T1000 (cell line): ENCODE results near the gene BOC.

Source experiments
- DNase-seq: peaks from one replicate; lab custom pipeline; 2025; ENCODE audit warnings: mixed read lengths; lab: John Stamatoyannopoulos, UW

BOC gene

GRCh38 chr3:113225286-113225685 lies 13.9 kb downstream of the BOC start:
- no peak for DNase-seq

GRCh38 chr3:113226491-113226890 lies 15.1 kb downstream of the BOC start:
- no peak for DNase-seq

- DNase-seq = no peak
These were observed 15.8 kb downstream of the BOC start for GRCh38 chr3:113227146-113227545.

- no peak for DNase-seq
These were observed 17.3 kb downstream of the BOC start for GRCh38 chr3:113228498-113229286.

GRCh38 chr3:113231391-113231790 lies 20.0 kb downstream of the BOC start:
- DNase-seq = no peak

- peak; percentile 41 for DNase-seq
These were observed 20.5 kb downstream of the BOC start for GRCh38 chr3:113231827-113232253.

- DNase-seq = no peak
These were observed 21.0 kb downstream of the BOC start for GRCh38 chr3:113232342-113232741.

- no peak for DNase-seq
These were observed 22.1 kb downstream of the BOC start for GRCh38 chr3:113233497-113233896.

- DNase-seq = no peak
These were observed 22.7 kb downstream of the BOC start for GRCh38 chr3:113234028-113234427.

- no peak for DNase-seq
These were observed 23.4 kb downstream of the BOC start for GRCh38 chr3:113234688-113235260.

GRCh38 chr3:113238503-113238902 lies 27.1 kb downstream of the BOC start:
- no peak for DNase-seq

GRCh38 chr3:113240841-113241240 lies 29.5 kb downstream of the BOC start:
- DNase-seq = no peak

GRCh38 chr3:113241292-113242095 lies 30.1 kb downstream of the BOC start:
- no peak for DNase-seq

- DNase-seq = no peak
These were observed 30.8 kb downstream of the BOC start for GRCh38 chr3:113242096-113242581.

- DNase-seq = no peak
These were observed 31.7 kb downstream of the BOC start for GRCh38 chr3:113243071-113243470.

- DNase-seq = no peak
These were observed 32.5 kb downstream of the BOC start for GRCh38 chr3:113243846-113244245.

- no peak for DNase-seq
These were observed 34.4 kb downstream of the BOC start for GRCh38 chr3:113245761-113246161.

- no peak for DNase-seq
These were observed 35.7 kb downstream of the BOC start for GRCh38 chr3:113247068-113247467.

GRCh38 chr3:113247675-113248458 lies 36.5 kb downstream of the BOC start:
- no peak for DNase-seq

GRCh38 chr3:113249111-113249510 lies 37.8 kb downstream of the BOC start:
- peak; percentile 12 for DNase-seq

- no peak for DNase-seq
These were observed 38.2 kb downstream of the BOC start for GRCh38 chr3:113249601-113250000.

- no peak for DNase-seq
These were observed 39.2 kb downstream of the BOC start for GRCh38 chr3:113250566-113250965.
